Fibroblast of lung (primary cell): ENCODE data around the gene SHROOM3.

Experiments
- CTCF ChIP-seq, 2 donors: IDR thresholded peaks in 1 of 2; conservative IDR thresholded peaks in 1 of 2; 1 replicate in 1 of 2; 2 replicates in 1 of 2; pipeline ENCODE4 v1.5.1; 2011 to 2012; ENCODE audit warnings: low read length in 2 of 2, control low read depth in 1 of 2, inconsistent platforms in 1 of 2, low read depth in 1 of 2, mild to moderate bottlenecking in 1 of 2
- EZH2 ChIP-seq: IDR thresholded peaks from 2 replicates; pipeline ENCODE4 v1.5.1; 2012; ENCODE audit warnings: low read length, control low read depth, mild to moderate bottlenecking; ENCODE audit errors: missing control alignments

- TF ChIP-seq CTCF (conservative IDR thresholded peaks at IDR 0.05 in 1 of 2, IDR thresholded peaks at IDR 0.05 in 1 of 2; ENCODE audit: low read depth in 1 of 2, low read length in 2 of 2) = no peak
- TF ChIP-seq EZH2 = no peak
Observed at GRCh38 chr4:76620723-76621468, 185.9 kb downstream of the SHROOM3 start.
